Measurements from ENCODE around the gene OR13G1.

DNA sequence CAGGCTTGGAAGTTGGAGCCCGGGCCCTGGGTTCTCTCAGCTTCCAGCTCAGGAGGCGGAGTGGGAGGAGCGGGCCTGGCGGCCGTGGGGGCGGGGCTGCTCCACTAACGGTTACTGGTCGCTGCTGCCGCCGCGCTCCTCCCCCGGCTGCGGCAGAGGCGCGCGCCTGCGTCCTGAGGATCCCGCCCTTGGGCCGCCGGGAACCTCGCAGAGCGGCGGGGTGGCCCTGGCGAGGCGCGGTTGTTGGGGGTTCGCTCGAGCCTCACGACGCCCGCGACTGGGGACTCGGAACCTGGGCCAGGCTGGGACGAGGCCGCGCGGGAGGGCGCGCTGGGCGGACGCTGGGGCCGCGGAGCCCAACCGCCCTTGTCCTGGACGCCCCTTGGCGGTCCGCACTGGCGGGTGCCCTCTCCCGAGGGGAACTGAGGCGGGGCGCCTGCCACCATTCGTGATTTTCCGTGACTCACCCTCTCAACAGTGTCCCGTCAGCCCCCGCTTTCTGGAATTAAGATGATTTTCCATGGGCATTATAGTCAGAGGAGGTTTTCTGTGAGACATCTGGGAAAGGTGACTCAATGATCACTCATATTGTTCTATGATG, 40.1 kb downstream of the OR13G1 start:
- no peak for TF ChIP-seq CTCF (conservative IDR thresholded peaks at IDR 0.05)
- TF ChIP-seq EZH2 (IDR thresholded peaks at IDR 0.05; ENCODE audit: low read depth), result no peak

All from PC-9 (cell line).